ENCODE measurements around the gene SULT4A1. TPM values are rescaled to one million over a fixed set of nuclear protein-coding genes. Genes with fewer than 3 reads are reported as not detected.

SULT4A1 gene
- total and polyA plus RNA-seq, 8 donors, result 0.12 to 2.2 (median 0.77) TPM; not detected in 4

DNA sequence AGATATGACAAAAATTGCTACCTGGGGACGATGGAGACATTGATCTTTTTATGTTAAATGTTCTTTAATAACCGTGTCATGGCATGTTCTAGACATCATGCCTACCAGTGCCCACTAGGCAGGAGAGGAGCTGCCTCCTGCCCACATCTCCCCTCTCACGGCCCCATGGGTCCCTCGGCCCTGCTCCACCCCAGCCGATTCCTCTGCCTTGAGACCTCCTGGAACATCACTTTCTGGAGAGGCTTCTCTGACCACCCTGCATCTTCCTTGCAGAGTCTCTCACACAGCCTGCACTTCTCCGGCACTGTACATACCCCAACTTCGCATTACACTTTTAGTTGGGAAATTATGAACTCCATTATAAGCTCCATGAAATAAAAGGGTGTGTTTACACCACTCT is 67.0 kb downstream of the SULT4A1 start:
- Histone ChIP-seq H3K4me3 (no peak overlapping the region), H3K9me3 (peaks cover 0 to 7% (median 5%) of the 10 kb centered on the region in 4 donors), H3K27me3 (no peaks in the 10 kb centered on the region), H3K27ac (no peak overlapping the region), H3K36me3 (no peaks in the 10 kb centered on the region), H3K4me1 (no peaks in the 10 kb centered on the region)
- 81 to 89% (median 85%) methylated on average over 7 of the region's 7 CpGs for WGBS, 5 donors
- intact Hi-C loops (cut with DNase I; ENCODE audit: low total_unique reads), result no loop called here
- no peak for DNase-seq
- TF ChIP-seq, protein P1, sequence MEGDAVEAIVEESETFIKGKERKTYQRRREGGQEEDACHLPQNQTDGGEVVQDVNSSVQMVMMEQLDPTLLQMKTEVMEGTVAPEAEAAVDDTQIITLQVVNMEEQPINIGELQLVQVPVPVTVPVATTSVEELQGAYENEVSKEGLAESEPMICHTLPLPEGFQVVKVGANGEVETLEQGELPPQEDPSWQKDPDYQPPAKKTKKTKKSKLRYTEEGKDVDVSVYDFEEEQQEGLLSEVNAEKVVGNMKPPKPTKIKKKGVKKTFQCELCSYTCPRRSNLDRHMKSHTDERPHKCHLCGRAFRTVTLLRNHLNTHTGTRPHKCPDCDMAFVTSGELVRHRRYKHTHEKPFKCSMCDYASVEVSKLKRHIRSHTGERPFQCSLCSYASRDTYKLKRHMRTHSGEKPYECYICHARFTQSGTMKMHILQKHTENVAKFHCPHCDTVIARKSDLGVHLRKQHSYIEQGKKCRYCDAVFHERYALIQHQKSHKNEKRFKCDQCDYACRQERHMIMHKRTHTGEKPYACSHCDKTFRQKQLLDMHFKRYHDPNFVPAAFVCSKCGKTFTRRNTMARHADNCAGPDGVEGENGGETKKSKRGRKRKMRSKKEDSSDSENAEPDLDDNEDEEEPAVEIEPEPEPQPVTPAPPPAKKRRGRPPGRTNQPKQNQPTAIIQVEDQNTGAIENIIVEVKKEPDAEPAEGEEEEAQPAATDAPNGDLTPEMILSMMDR (IDR thresholded peaks at IDR 0.05), result no peak
- TF ChIP-seq POLR2AphosphoS5 (IDR thresholded peaks at IDR 0.05), result no peak
- no peak for TF ChIP-seq POLR2A (IDR thresholded peaks at IDR 0.05)
- no peak for TF ChIP-seq EP300 (IDR thresholded peaks at IDR 0.05)

DNA sequence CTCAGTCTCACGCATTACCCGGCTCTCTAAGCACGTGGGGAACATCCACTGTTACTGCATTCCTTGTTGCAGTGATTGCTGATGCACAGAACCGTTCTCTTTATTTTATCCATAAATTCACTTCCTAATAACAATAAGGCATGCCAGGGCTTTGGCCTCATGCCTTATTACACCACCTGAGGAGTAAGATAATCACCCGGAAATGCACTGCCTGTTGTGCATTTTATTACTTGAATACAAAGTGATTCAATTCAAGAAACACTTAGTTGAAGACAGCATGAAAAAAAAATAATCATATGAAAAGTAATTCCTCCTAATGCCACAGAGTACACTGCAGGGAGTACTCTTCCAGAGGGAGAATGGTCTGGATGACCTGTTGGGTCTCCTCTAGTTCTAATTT is 69.4 kb downstream of the SULT4A1 start:
- intact Hi-C loops (cut with DNase I; ENCODE audit: low total_unique reads), result no loop called here
- DNase-seq, result no peak
- H3K27ac ChIP-seq, result no peak overlapping the region
- H3K4me1 ChIP-seq, result peaks cover 0 to 14% (median 2%) of the 10 kb centered on the region in 4 donors
- H3K9me3 ChIP-seq, result no peaks in the 10 kb centered on the region
- no peaks in the 10 kb centered on the region for H3K36me3 ChIP-seq
- 66 to 78% (median 74%) methylated on average over 5 of the region's 5 CpGs for WGBS, 5 donors
- H3K27me3 ChIP-seq, result no peaks in the 10 kb centered on the region
- H3K4me3 ChIP-seq, result no peak overlapping the region
- no peak for TF ChIP-seq POLR2A (IDR thresholded peaks at IDR 0.05)
- TF ChIP-seq EP300 (IDR thresholded peaks at IDR 0.05), result no peak
- TF ChIP-seq, protein P1 (IDR thresholded peaks at IDR 0.05), result no peak
- no peak for TF ChIP-seq POLR2AphosphoS5 (IDR thresholded peaks at IDR 0.05)

DNA sequence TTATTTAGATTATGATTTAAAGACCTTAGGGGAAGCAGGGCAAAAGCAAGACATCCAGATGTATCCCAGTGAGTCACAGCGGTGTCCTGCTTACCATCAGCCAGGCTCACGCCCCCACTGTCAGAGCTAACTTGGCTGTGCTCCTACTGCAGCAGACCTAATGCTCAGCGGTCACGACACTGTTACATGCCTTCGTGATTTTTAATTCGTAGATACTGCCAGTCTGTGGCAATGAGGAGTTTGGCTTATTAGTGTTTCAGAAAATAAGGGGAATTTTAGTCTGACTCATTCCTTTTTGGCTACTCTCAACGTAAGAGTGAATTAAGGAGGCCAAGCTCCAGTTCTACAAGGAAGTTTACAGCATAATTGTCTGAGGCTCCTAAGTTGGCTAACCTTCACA is 72.9 kb downstream of the SULT4A1 start:
- intact Hi-C loops (cut with DNase I; ENCODE audit: low total_unique reads), result no loop called here
- no peak for TF ChIP-seq POLR2A (IDR thresholded peaks at IDR 0.05)
- TF ChIP-seq POLR2AphosphoS5 (IDR thresholded peaks at IDR 0.05), result peak; percentile 64 to 94 (median 75)
- TF ChIP-seq EP300 (IDR thresholded peaks at IDR 0.05), result no peak
- TF ChIP-seq, protein P1 (IDR thresholded peaks at IDR 0.05), result no peak
- no peaks in the 10 kb centered on the region for H3K27me3 ChIP-seq
- H3K4me1 ChIP-seq, result peaks cover 0 to 14% (median 2%) of the 10 kb centered on the region in 4 donors
- peak in 1 of 2 donors; percentile 78 for DNase-seq
- H3K27ac ChIP-seq, result peak overlapping the region in 2 of 5 donors; percentile 42 to 46
- H3K9me3 ChIP-seq, result no peaks in the 10 kb centered on the region
- H3K36me3 ChIP-seq, result no peaks in the 10 kb centered on the region
- no peak overlapping the region for H3K4me3 ChIP-seq
- 43 to 68% (median 56%) methylated on average over 7 of the region's 7 CpGs for WGBS, 5 donors

DNA sequence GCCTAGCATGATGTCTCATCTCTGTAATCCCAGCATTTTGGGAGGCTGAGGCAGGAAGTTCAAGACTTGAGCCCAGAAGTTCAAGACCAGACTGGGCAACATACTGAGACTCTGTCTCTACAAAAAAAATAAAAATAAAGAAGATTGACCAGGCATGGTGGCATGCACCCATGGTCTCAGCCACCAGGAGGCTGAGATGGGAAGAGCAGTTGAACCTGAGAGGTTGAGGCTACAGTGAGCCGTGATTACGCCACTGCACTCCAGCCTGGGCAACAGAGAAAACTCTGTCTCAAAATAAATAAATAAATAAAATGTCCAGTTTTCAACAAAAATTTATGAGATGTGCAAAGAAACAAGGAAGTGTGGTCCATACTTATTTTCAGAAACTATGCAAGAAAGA is 78.5 kb downstream of the SULT4A1 start:
- Histone ChIP-seq H3K4me3 (no peak overlapping the region), H3K9me3 (no peaks in the 10 kb centered on the region), H3K27me3 (no peaks in the 10 kb centered on the region), H3K36me3 (peaks cover 0 to 8% (median 3%) of the 10 kb centered on the region in 4 donors), H3K27ac (no peak overlapping the region), H3K4me1 (no peaks in the 10 kb centered on the region)
- intact Hi-C loops (cut with DNase I; ENCODE audit: low total_unique reads), result no loop called here
- WGBS, 5 donors, result 95 to 98% (median 98%) methylated on average over 2 of the region's 2 CpGs
- DNase-seq, result no peak
- no peak for TF ChIP-seq POLR2AphosphoS5 (IDR thresholded peaks at IDR 0.05)
- no peak for TF ChIP-seq EP300 (IDR thresholded peaks at IDR 0.05)
- TF ChIP-seq POLR2A (IDR thresholded peaks at IDR 0.05), result no peak
- TF ChIP-seq, protein P1 (IDR thresholded peaks at IDR 0.05), result no peak
